HG03354 (cell line): Measurements from ENCODE around the gene NAA35.
"Not testable (repeated sequence)": the region's sequence is repeated elsewhere in the genome, so short reads cannot be mapped to it uniquely, and the experiment has no call there.

Source experiments
- ATAC-seq: cut with Tn5 transposase; IDR thresholded peaks from one replicate; pipeline ENCODE4 v1.9.1; 2021; ENCODE audit warnings: mild to moderate bottlenecking; ENCODE audit not compliant: unreplicated experiment, poor library complexity, severe bottlenecking

NAA35 gene

GRCh38 chr9:86009133-86009532, 68.2 kb downstream of the NAA35 start:
- ATAC-seq: no peak

DNA sequence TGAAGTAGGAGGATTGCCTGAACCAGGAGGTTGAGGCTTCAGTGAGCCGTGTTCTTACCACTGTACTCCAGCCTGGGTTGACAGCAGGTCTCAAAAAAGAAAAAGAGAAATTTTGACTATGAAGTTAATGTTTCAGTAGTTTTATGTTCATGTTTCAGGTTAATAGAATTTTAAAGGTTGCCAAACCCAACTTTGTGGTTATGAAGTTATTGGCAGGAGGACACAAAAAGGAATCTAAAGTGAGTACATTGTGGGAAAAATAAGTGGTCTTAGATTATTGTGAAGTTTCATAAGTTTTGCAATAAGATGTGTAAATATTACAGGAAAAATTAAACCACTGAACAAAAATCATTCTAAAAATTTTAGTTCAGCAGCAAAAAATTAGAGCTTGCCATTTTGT, 79.8 kb downstream of the NAA35 start:
- ATAC-seq: no peak

GRCh38 chr9:86021166-86021565, 80.2 kb downstream of the NAA35 start:
- no peak for ATAC-seq

GRCh38 chr9:86022687-86023266, 81.8 kb downstream of the NAA35 start:
- no peak for ATAC-seq

GRCh38 chr9:86027767-86028166, 86.8 kb downstream of the NAA35 start:
- ATAC-seq: no peak

GRCh38 chr9:86034863-86035734, 94.2 kb downstream of the NAA35 start:
- no peak for ATAC-seq

DNA sequence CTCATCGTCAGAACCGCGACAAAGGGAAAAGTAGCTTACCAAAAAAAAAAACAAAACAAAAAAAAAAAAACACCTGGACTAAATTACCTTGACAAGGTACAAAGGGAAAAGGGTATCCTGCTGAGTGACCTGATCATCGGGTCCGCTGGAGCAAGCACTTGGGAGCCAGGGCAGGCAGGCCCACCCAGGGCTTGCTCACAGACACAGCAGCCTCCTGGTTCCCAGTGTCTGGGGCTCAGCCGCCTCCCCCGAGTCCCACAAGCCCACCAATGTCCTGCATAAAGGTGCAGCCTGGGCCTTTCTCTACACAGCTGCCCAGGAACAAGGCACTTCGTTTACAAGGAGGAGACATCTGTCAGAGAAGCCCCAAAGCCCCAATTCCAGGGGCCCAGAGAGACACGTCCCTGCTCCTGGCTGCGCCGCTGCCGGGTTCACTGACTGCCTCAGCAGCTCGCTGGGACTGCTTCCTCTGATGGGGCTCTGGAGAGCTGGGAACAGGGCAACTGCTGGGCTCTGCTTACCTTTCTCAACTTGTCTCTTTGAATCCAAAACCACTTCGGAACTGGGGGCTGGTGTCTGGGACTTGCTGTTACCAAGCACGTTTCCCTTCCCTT, 95.0 kb downstream of the NAA35 start:
- no peak for ATAC-seq

DNA sequence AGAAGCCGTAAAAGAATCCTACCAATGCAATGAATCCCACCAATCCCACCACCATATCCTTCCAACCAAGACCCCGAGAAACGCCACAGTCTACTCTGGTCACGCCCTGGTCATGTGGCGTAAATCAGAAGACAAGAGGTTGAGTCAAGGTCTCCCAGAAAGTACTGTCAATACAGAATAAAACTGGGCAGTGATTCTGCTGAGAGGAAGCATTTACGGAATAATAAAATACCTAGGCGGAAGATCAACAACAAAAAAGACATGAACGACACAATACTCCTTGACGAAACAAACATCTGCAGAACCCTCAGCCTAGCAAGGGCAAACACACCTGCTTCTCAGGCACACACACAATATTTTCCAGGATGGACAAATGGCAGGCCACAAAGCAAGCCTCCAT, 95.6 kb downstream of the NAA35 start:
- ATAC-seq: no peak

DNA sequence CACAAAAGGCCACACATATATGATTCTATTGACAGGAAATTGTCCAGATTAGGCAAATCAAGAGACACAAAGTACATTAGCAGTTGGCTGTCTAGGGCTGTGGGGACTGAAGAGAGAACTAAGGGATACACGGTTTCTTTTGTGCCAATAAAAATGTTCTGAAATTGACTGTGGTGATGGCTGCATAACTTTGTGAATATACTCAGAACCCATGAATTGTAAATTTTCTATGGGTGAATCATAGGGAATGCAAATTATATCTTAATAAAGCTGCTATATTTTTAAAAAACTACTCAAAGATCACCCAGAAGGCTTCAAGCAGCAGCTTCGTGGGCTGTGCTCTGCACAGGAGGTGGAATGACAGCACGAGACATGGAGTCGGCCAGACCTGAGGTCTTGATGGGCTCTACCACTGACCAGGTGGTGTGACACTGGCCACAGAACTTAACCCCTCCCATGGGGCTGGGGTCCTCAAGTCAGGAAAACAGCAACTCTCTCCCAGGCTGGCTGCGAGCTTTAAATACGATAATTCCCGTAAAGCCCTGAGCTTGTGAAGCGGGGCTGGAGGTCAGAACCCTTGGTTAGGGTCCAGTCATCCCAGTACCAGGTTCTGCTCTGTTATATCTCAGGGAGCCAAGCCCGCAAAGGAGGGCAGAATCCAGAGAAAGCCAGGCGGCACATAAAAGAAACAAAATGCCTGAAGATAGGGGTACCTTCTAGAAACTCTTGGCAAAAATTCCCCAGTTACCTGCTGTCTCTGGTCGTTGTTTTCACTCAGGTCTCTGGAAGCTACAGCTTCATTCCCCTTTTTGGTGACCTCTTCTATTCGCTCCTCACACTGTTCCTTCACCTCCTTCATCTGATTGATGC, 99.3 kb downstream of the NAA35 start:
- ATAC-seq: no peak

DNA sequence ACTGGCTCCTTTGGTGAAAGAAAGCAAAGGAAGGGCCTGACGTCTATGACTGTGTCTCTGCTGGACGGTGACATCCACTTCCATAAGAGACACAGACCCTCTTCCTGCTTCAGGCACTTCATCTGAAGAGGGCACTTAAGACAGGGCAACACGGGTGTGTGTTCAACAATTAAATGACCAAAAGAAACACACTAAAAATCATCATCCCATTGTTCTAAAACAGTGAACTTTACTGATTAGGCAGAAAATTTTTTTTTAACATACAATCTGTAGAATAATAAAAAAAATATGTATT, 99.9 kb downstream of the NAA35 start:
- ATAC-seq: no peak

DNA sequence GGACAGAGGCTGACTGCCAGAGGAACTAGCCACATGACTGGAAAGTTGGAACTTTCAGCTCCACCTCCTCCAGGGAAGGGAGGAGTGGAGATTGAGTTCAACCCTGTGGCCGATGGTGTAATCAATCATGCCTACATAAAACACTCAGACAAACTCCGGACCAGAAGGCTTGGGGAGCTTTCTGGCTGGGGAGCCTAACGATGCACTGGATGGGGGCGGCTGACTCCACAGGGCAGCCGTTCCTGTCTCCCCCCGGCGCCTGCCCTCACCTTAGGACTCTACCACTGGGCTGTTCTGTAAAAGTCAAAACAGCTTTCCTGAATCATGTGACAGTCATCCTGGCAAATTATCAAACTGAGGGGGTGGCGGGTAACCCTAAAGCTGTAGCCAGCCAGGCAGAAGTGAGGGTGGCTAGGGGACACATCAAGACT, 100.4 kb downstream of the NAA35 start:
- no peak for ATAC-seq

DNA sequence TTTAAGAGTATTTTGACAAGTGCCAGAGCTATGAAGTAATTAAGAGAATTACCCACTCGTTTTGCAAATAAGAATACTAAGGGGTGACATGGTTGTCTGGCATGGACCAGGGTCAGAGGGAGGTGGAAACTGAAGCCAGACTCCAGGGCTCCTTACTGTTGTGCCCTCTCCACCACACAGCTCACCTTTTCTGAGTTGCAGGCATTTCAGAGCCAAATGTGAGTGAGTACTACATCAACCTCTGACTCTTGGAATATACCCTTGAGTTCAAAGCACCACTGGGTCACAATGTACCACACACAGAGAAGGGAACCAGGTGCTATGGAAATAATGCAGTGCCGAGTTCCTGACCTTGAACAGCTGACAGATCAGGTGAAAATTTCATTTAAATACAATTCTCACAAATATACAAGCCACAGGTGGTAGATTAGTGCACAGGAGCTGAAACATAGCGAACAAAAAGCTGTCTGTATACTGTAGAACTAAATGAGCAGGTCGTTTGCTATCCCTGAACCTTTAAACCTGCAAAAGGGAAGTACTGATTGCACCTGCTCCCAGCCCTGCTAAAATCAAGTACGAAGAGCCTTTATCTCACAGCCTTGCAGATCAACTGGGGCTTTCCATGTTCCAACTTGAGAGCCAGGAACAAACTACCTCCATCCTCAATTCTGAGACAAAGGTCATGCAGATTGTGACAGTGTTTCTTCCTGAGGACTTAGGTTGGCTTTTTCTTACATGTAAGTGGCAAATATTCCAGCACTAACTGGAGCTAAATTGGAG, 101.4 kb downstream of the NAA35 start:
- ATAC-seq: no peak

- ATAC-seq: no peak
Observed at GRCh38 chr9:86043586-86043985, 102.6 kb downstream of the NAA35 start.

GRCh38 chr9:86043999-86044398, 103.1 kb downstream of the NAA35 start:
- ATAC-seq: no peak

DNA sequence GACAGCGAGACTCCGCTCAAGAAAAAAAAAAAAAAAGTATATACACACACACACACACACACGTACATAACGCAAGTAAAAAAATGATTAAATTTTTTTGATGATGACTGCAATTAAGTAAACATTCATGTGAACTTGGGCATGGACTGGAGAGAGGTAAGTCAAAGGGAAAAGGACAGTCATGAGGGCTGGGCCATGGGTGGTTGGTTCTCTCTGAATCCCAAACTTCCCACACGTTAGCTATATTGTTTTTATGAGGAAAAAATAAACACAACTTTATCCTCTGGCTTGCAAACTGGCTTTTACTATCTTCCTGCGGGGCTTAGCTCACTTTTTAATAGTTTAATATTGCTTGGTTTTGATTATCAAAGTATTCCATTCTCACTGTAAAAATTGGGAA, 104.7 kb downstream of the NAA35 start:
- no peak for ATAC-seq

DNA sequence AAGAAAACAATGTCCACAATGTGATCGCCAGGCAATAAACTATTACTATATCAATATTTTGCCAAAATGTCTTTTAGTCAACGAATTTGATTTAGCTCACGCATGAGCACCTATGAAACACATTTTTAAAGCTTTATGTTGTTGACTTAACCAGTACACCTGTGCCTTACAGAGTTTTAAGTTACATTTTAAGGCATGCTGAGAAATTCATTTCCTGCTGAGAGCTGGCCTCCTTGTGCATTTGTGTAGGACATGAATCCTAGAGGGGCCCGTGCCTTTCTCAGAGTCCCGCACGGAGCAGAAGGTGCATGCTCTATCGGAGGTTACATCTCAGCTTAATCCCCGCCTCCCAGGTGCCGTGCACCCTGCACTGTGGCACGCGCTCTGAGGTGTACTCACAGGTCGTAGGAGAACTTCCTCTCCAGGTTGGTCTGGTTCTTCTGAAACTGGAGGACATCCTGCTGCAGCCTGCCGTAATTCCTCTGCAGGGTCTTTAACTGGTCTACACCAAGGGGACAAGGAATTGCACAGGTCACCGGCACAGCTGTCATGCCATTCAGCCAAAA, 105.2 kb downstream of the NAA35 start:
- ATAC-seq: no peak

GRCh38 chr9:86046930-86047341, 106.0 kb downstream of the NAA35 start:
- ATAC-seq: no peak

DNA sequence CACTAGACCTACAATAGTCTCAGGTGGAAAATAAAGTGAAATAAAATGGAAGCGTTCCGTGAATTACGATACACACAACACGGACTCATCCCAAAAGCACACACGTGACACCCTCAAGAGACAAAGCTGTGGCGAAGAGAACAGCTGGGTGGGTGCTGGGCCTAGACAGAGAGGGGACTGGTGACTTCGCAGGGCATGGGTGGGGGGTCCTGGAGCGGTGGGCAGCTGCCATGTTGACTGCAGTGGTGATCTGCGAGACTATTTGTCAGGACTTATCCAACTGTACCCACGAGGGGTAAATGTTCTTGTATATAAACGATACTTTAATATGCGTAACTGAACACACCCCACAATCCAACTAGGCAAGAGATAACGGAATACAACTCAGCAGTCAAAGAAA, 106.4 kb downstream of the NAA35 start:
- ATAC-seq: no peak

- not testable (repeated sequence) for ATAC-seq
Observed at GRCh38 chr9:86048018-86048742, 107.2 kb downstream of the NAA35 start.
